Activated CD4-positive, alpha-beta memory T cell treated with anti-CD3 and anti-CD28 coated beads, Interleukin-2, amount 10 ng/mL, durations not matched to agents 7 days and 5 days (primary cell): Measurements from ENCODE around the gene SLC24A3. TPM values are rescaled to one million over a fixed set of nuclear protein-coding genes. Genes with fewer than 3 reads are reported as not detected.

Experiments
- CTCF ChIA-PET: fragments of 350-600 bp; sonication (Branson Sonifier 250); formaldehyde crosslinking; loops from one replicate; lab custom pipeline; 2021; ENCODE audit warnings: antibody characterized with exemption, inconsistent platforms; lab: Charles Lee
- POLR2A ChIA-PET: fragments of 350-600 bp; sonication (Branson Sonifier 250); formaldehyde crosslinking; loops from one replicate; lab custom pipeline; 2021; ENCODE audit warnings: antibody characterized with exemption; lab: Charles Lee
- DNase-seq: peaks from one replicate; pipeline ENCODE4 v3.0.0-alpha.2; 2020
- H3K27ac Mint-ChIP-seq: one replicate; pipeline ENCODE4 v1.8.0; 2021; ENCODE audit warnings: mild to moderate bottlenecking, mixed read lengths
- H3K27me3 Mint-ChIP-seq: one replicate; pipeline ENCODE4 v1.8.0; 2021; ENCODE audit warnings: mixed read lengths
- H3K36me3 Mint-ChIP-seq: one replicate; pipeline ENCODE4 v1.8.0; 2021; ENCODE audit warnings: low read depth, mixed read lengths
- H3K4me1 Mint-ChIP-seq: one replicate; pipeline ENCODE4 v1.8.0; 2021; ENCODE audit warnings: mixed read lengths
- H3K4me3 Mint-ChIP-seq: one replicate; pipeline ENCODE4 v1.8.0; 2021; ENCODE audit warnings: mild to moderate bottlenecking, mixed read lengths
- H3K9me3 Mint-ChIP-seq: one replicate; pipeline ENCODE4 v1.8.0; 2021; ENCODE audit warnings: mixed read lengths
- total RNA-seq, 2 experiments: library from RNA; stranded (reverse); gene quantifications; one replicate each; pipeline ENCODE4 v1.2.3, GENCODE V29; 2021

SLC24A3 gene
- total RNA-seq, 2 experiments from 2014 or later = not detected

GRCh38 chr20:19429538-19429937 lies 217.1 kb downstream of the SLC24A3 start:
- Mint-ChIP-seq H3K4me3 (no peak overlapping the region), H3K4me1 (no peaks in the 10 kb centered on the region), H3K9me3 (no peaks in the 10 kb centered on the region), H3K27ac (no peak overlapping the region), H3K36me3 (no peaks in the 10 kb centered on the region), H3K27me3 (no peaks in the 10 kb centered on the region)
- CTCF ChIA-PET = no interaction called here
- no peak for DNase-seq
- POLR2A ChIA-PET = no interaction called here

- ChIA-PET POLR2A (no interaction called here), CTCF (no interaction called here)
- DNase-seq = no peak
- Mint-ChIP-seq H3K4me1 (no peaks in the 10 kb centered on the region), H3K27me3 (no peaks in the 10 kb centered on the region), H3K36me3 (no peaks in the 10 kb centered on the region), H3K27ac (no peak overlapping the region), H3K4me3 (no peak overlapping the region), H3K9me3 (no peaks in the 10 kb centered on the region)
Observed at GRCh38 chr20:19430641-19431315, 218.3 kb downstream of the SLC24A3 start.

GRCh38 chr20:19431316-19431700 lies 218.9 kb downstream of the SLC24A3 start:
- H3K4me3 Mint-ChIP-seq = no peak overlapping the region

GRCh38 chr20:19431906-19432305 lies 219.5 kb downstream of the SLC24A3 start:
- Mint-ChIP-seq H3K36me3 (no peaks in the 10 kb centered on the region), H3K27me3 (no peaks in the 10 kb centered on the region), H3K4me1 (no peaks in the 10 kb centered on the region), H3K4me3 (no peak overlapping the region), H3K9me3 (no peaks in the 10 kb centered on the region), H3K27ac (no peak overlapping the region)
- DNase-seq = no peak
- CTCF ChIA-PET = no interaction called here
- POLR2A ChIA-PET = no interaction called here

More at GRCh38 chr20:19431316-19431700, 218.9 kb downstream of the SLC24A3 start:
- CTCF ChIA-PET = no interaction called here
- no peaks in the 10 kb centered on the region for H3K9me3 Mint-ChIP-seq
- DNase-seq = no peak
- H3K27me3 Mint-ChIP-seq = no peaks in the 10 kb centered on the region
- POLR2A ChIA-PET = no interaction called here
- no peaks in the 10 kb centered on the region for H3K36me3 Mint-ChIP-seq
- H3K4me1 Mint-ChIP-seq = no peaks in the 10 kb centered on the region
- H3K27ac Mint-ChIP-seq = no peak overlapping the region

GRCh38 chr20:19433371-19434350 lies 221.2 kb downstream of the SLC24A3 start:
- no peak for DNase-seq
- no peak overlapping the region for H3K4me3 Mint-ChIP-seq
- H3K27ac Mint-ChIP-seq = no peak overlapping the region
- no peaks in the 10 kb centered on the region for H3K36me3 Mint-ChIP-seq
- POLR2A ChIA-PET = no interaction called here
- H3K4me1 Mint-ChIP-seq = no peaks in the 10 kb centered on the region
- no peaks in the 10 kb centered on the region for H3K27me3 Mint-ChIP-seq
- H3K9me3 Mint-ChIP-seq = no peaks in the 10 kb centered on the region
- CTCF ChIA-PET = no interaction called here

- no peaks in the 10 kb centered on the region for H3K4me1 Mint-ChIP-seq
- H3K36me3 Mint-ChIP-seq = no peaks in the 10 kb centered on the region
- ChIA-PET CTCF (no interaction called here), POLR2A (no interaction called here)
- DNase-seq = no peak
- H3K27ac Mint-ChIP-seq = no peak overlapping the region
- H3K27me3 Mint-ChIP-seq = no peaks in the 10 kb centered on the region
- no peak overlapping the region for H3K4me3 Mint-ChIP-seq
- H3K9me3 Mint-ChIP-seq = no peaks in the 10 kb centered on the region
Observed at GRCh38 chr20:19435316-19435715, 222.9 kb downstream of the SLC24A3 start.

GRCh38 chr20:19435821-19436220 lies 223.4 kb downstream of the SLC24A3 start:
- Mint-ChIP-seq H3K36me3 (no peaks in the 10 kb centered on the region), H3K9me3 (no peaks in the 10 kb centered on the region), H3K4me1 (no peaks in the 10 kb centered on the region), H3K4me3 (no peak overlapping the region), H3K27ac (no peak overlapping the region), H3K27me3 (no peaks in the 10 kb centered on the region)
- ChIA-PET CTCF (no interaction called here), POLR2A (no interaction called here)
- DNase-seq = no peak

- Mint-ChIP-seq H3K9me3 (peaks cover under 1% of the 10 kb centered on the region), H3K4me3 (no peak overlapping the region), H3K4me1 (peaks cover 3% of the 10 kb centered on the region), H3K27ac (no peak overlapping the region), H3K36me3 (no peaks in the 10 kb centered on the region), H3K27me3 (no peaks in the 10 kb centered on the region)
- DNase-seq = no peak
- CTCF ChIA-PET = no interaction called here
- POLR2A ChIA-PET = no interaction called here
Observed at GRCh38 chr20:19438488-19438887, 226.0 kb downstream of the SLC24A3 start.

GRCh38 chr20:19440660-19441527 lies 228.5 kb downstream of the SLC24A3 start:
- Mint-ChIP-seq H3K4me3 (no peak overlapping the region), H3K4me1 (peaks cover 3% of the 10 kb centered on the region), H3K27me3 (no peaks in the 10 kb centered on the region), H3K27ac (no peak overlapping the region), H3K36me3 (no peaks in the 10 kb centered on the region), H3K9me3 (peaks cover 3% of the 10 kb centered on the region)
- DNase-seq = no peak
- ChIA-PET POLR2A (interaction anchor here (0.6 kb wide), 1 partner anchor 687 kb away, joined by 3 read pairs; no protein-coding TSS in a partner anchor), CTCF (no interaction called here)

GRCh38 chr20:19446246-19446645 lies 233.8 kb downstream of the SLC24A3 start:
- Mint-ChIP-seq H3K4me3 (no peak overlapping the region), H3K36me3 (no peaks in the 10 kb centered on the region), H3K27ac (no peak overlapping the region), H3K9me3 (peaks cover 3% of the 10 kb centered on the region), H3K27me3 (no peaks in the 10 kb centered on the region), H3K4me1 (peaks cover 3% of the 10 kb centered on the region)
- POLR2A ChIA-PET = no interaction called here
- CTCF ChIA-PET = no interaction called here
- DNase-seq = no peak

GRCh38 chr20:19448632-19449031 lies 236.2 kb downstream of the SLC24A3 start:
- no peak overlapping the region for H3K4me3 Mint-ChIP-seq
- H3K27me3 Mint-ChIP-seq = no peaks in the 10 kb centered on the region
- no peaks in the 10 kb centered on the region for H3K36me3 Mint-ChIP-seq
- peaks cover under 1% of the 10 kb centered on the region for H3K9me3 Mint-ChIP-seq
- CTCF ChIA-PET = no interaction called here
- POLR2A ChIA-PET = no interaction called here
- no peak overlapping the region for H3K27ac Mint-ChIP-seq
- no peak for DNase-seq
- H3K4me1 Mint-ChIP-seq = no peaks in the 10 kb centered on the region

- no peak overlapping the region for H3K4me3 Mint-ChIP-seq
- CTCF ChIA-PET = no interaction called here
- no peak for DNase-seq
- no peaks in the 10 kb centered on the region for H3K36me3 Mint-ChIP-seq
- H3K9me3 Mint-ChIP-seq = no peaks in the 10 kb centered on the region
- no peak overlapping the region for H3K27ac Mint-ChIP-seq
- H3K27me3 Mint-ChIP-seq = no peaks in the 10 kb centered on the region
- POLR2A ChIA-PET = no interaction called here
- no peaks in the 10 kb centered on the region for H3K4me1 Mint-ChIP-seq
Observed at GRCh38 chr20:19449051-19449450, 236.6 kb downstream of the SLC24A3 start.
